Measurements from ENCODE around the gene ACTR5.

ACTR5 gene

DNA sequence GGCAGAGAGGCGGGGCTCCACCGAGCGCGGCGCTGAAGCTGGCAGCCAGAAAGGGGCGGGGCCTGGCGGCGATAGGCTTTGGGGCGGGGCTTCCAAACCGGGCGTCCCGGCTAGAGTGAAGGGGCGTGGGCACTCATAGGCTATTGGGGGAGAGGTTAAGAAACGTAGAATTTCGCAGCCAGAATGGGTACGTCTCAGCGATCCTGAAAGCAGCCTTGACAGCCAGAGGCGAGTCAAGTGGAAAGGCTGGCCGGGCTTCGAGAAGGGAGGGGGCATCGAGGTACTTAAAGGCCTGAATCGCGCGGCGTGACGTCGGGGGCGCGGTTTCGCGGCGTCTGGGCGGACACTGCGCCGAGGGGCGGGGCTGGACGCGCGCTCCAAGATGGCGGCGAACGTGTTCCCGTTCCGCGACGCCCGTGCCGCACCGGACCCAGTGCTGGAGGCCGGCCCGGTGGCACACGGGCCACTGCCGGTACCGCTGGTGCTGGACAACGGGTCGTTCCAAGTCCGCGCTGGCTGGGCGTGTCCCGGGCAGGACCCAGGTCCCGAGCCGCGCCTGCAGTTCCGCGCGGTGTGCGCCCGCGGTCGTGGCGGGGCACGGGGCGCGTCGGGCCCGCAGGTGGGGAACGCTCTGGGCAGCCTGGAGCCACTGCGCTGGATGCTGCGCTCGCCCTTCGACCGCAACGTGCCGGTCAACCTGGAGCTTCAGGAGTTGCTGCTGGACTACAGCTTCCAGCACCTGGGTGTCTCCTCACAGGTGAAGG, at the start of gene ACTR5 (continued):
- peak; percentile 92 for TF ChIP-seq ZNF561 (tag by site-specific recombination; IDR thresholded peaks at IDR 0.05; ENCODE audit: borderline replicate concordance)
- no peak for TF ChIP-seq ZNF843 (tag by site-specific recombination; IDR thresholded peaks at IDR 0.05)
- TF ChIP-seq ZNF654 (tag by site-specific recombination; IDR thresholded peaks at IDR 0.05; ENCODE audit: low read depth): no peak
- TF ChIP-seq, protein P1, sequence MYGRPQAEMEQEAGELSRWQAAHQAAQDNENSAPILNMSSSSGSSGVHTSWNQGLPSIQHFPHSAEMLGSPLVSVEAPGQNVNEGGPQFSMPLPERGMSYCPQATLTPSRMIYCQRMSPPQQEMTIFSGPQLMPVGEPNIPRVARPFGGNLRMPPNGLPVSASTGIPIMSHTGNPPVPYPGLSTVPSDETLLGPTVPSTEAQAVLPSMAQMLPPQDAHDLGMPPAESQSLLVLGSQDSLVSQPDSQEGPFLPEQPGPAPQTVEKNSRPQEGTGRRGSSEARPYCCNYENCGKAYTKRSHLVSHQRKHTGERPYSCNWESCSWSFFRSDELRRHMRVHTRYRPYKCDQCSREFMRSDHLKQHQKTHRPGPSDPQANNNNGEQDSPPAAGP (tag by site-specific recombination; IDR thresholded peaks at IDR 0.05): peak; percentile 38; the same call in 1 of the 2 replicates
- TF ChIP-seq ZSCAN30 (tag by site-specific recombination; IDR thresholded peaks at IDR 0.05): peak; percentile 34; the same call in 1 of the 2 replicates
- TF ChIP-seq ZNF677 (tag by site-specific recombination; IDR thresholded peaks at IDR 0.05): no peak
- TF ChIP-seq, protein P2, sequence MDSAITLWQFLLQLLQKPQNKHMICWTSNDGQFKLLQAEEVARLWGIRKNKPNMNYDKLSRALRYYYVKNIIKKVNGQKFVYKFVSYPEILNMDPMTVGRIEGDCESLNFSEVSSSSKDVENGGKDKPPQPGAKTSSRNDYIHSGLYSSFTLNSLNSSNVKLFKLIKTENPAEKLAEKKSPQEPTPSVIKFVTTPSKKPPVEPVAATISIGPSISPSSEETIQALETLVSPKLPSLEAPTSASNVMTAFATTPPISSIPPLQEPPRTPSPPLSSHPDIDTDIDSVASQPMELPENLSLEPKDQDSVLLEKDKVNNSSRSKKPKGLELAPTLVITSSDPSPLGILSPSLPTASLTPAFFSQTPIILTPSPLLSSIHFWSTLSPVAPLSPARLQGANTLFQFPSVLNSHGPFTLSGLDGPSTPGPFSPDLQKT (IDR thresholded peaks at IDR 0.05; ENCODE audit: borderline replicate concordance, low read depth, low read length): no peak
- peak; percentile 20; the same call in 1 of the 2 replicates for TF ChIP-seq ZNF76 (tag by site-specific recombination; IDR thresholded peaks at IDR 0.05; ENCODE audit: borderline replicate concordance, low read depth)
- TF ChIP-seq ZBTB7A (tag by site-specific recombination; IDR thresholded peaks at IDR 0.05; ENCODE audit: low read depth): 0 out of 2 replicates have a peak, but pooled peaks have one; percentile 9
- TF ChIP-seq, protein P3, sequence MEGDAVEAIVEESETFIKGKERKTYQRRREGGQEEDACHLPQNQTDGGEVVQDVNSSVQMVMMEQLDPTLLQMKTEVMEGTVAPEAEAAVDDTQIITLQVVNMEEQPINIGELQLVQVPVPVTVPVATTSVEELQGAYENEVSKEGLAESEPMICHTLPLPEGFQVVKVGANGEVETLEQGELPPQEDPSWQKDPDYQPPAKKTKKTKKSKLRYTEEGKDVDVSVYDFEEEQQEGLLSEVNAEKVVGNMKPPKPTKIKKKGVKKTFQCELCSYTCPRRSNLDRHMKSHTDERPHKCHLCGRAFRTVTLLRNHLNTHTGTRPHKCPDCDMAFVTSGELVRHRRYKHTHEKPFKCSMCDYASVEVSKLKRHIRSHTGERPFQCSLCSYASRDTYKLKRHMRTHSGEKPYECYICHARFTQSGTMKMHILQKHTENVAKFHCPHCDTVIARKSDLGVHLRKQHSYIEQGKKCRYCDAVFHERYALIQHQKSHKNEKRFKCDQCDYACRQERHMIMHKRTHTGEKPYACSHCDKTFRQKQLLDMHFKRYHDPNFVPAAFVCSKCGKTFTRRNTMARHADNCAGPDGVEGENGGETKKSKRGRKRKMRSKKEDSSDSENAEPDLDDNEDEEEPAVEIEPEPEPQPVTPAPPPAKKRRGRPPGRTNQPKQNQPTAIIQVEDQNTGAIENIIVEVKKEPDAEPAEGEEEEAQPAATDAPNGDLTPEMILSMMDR (tag by site-specific recombination; IDR thresholded peaks at IDR 0.05): no peak
- TF ChIP-seq SP7 (tag by site-specific recombination; IDR thresholded peaks at IDR 0.05): peak; percentile 29; the same call in 1 of the 2 replicates
- peak; percentile 91; the same call in 1 of the 2 replicates for TF ChIP-seq KLF16 (tag by site-specific recombination; IDR thresholded peaks at IDR 0.05)
- TF ChIP-seq ZNF239 (tag by site-specific recombination; IDR thresholded peaks at IDR 0.05): no peak
- no peak for TF ChIP-seq ZNF404 (tag by site-specific recombination; IDR thresholded peaks at IDR 0.05)
- peak; percentile 51 for TF ChIP-seq ZXDB (tag by site-specific recombination; IDR thresholded peaks at IDR 0.05)
- TF ChIP-seq PRDM1 (tag by site-specific recombination; IDR thresholded peaks at IDR 0.05): no peak
- TF ChIP-seq SCRT2 (tag by site-specific recombination; IDR thresholded peaks at IDR 0.05): 0 out of 2 replicates have a peak, but pooled peaks have one; percentile 29
- TF ChIP-seq TCF7L2 (IDR thresholded peaks at IDR 0.05; ENCODE audit: borderline replicate concordance, low read depth, low read length): no peak
- no peak for TF ChIP-seq ZNF426 (tag by site-specific recombination; IDR thresholded peaks at IDR 0.05)
- TF ChIP-seq ZNF48 (tag by site-specific recombination; IDR thresholded peaks at IDR 0.05): no peak
- peak; percentile 95 for TF ChIP-seq KLF9 (tag by site-specific recombination; IDR thresholded peaks at IDR 0.05; ENCODE audit: low read depth)
- TF ChIP-seq GLI2 (tag by site-specific recombination; IDR thresholded peaks at IDR 0.05; ENCODE audit: borderline replicate concordance, low read depth): no peak
- TF ChIP-seq, protein P4, sequence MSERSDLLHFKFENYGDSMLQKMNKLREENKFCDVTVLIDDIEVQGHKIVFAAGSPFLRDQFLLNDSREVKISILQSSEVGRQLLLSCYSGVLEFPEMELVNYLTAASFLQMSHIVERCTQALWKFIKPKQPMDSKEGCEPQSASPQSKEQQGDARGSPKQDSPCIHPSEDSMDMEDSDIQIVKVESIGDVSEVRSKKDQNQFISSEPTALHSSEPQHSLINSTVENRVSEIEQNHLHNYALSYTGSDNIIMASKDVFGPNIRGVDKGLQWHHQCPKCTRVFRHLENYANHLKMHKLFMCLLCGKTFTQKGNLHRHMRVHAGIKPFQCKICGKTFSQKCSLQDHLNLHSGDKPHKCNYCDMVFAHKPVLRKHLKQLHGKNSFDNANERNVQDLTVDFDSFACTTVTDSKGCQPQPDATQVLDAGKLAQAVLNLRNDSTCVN (tag by site-specific recombination; optimal IDR thresholded peaks at IDR 0.05): peak; percentile 98
- TF ChIP-seq ZNF155 (tag by site-specific recombination; IDR thresholded peaks at IDR 0.05): no peak
- TF ChIP-seq, protein P5, sequence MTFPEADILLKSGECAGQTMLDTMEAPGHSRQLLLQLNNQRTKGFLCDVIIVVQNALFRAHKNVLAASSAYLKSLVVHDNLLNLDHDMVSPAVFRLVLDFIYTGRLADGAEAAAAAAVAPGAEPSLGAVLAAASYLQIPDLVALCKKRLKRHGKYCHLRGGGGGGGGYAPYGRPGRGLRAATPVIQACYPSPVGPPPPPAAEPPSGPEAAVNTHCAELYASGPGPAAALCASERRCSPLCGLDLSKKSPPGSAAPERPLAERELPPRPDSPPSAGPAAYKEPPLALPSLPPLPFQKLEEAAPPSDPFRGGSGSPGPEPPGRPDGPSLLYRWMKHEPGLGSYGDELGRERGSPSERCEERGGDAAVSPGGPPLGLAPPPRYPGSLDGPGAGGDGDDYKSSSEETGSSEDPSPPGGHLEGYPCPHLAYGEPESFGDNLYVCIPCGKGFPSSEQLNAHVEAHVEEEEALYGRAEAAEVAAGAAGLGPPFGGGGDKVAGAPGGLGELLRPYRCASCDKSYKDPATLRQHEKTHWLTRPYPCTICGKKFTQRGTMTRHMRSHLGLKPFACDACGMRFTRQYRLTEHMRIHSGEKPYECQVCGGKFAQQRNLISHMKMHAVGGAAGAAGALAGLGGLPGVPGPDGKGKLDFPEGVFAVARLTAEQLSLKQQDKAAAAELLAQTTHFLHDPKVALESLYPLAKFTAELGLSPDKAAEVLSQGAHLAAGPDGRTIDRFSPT (tag by site-specific recombination; IDR thresholded peaks at IDR 0.05): peak; percentile 25; the same call in 1 of the 2 replicates
- TF ChIP-seq TRIM28 (IDR thresholded peaks at IDR 0.05; ENCODE audit: borderline replicate concordance, low read length): no peak
- TF ChIP-seq ZBTB48 (tag by site-specific recombination; IDR thresholded peaks at IDR 0.05): no peak
- TF ChIP-seq, protein P6, sequence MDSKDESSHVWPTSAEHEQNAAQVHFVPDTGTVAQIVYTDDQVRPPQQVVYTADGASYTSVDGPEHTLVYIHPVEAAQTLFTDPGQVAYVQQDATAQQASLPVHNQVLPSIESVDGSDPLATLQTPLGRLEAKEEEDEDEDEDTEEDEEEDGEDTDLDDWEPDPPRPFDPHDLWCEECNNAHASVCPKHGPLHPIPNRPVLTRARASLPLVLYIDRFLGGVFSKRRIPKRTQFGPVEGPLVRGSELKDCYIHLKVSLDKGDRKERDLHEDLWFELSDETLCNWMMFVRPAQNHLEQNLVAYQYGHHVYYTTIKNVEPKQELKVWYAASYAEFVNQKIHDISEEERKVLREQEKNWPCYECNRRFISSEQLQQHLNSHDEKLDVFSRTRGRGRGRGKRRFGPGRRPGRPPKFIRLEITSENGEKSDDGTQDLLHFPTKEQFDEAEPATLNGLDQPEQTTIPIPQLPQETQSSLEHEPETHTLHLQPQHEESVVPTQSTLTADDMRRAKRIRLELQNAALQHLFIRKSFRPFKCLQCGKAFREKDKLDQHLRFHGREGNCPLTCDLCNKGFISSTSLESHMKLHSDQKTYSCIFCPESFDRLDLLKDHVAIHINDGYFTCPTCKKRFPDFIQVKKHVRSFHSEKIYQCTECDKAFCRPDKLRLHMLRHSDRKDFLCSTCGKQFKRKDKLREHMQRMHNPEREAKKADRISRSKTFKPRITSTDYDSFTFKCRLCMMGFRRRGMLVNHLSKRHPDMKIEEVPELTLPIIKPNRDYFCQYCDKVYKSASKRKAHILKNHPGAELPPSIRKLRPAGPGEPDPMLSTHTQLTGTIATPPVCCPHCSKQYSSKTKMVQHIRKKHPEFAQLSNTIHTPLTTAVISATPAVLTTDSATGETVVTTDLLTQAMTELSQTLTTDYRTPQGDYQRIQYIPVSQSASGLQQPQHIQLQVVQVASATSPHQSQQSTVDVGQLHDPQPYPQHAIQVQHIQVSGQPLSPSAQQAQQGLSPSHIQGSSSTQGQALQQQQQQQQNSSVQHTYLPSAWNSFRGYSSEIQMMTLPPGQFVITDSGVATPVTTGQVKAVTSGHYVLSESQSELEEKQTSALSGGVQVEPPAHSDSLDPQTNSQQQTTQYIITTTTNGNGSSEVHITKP (tag by site-specific recombination; IDR thresholded peaks at IDR 0.05): peak; percentile 38; the same call in 1 of the 2 replicates
- TF ChIP-seq ZNF548 (tag by site-specific recombination; IDR thresholded peaks at IDR 0.05): no peak

Data from HEK293 (cell line).